GM21825 (cell line): Measurements from ENCODE around the gene MPZL2.

Experiments used
- ATAC-seq: cut with Tn5 transposase; IDR thresholded peaks from one replicate; pipeline ENCODE4 v1.9.1; 2021; ENCODE audit warnings: mild to moderate bottlenecking, moderate library complexity; ENCODE audit not compliant: unreplicated experiment

The MPZL2 gene

GRCh38 chr11:118243993-118244762 lies 19.9 kb downstream of the MPZL2 start:
- no peak for ATAC-seq

DNA sequence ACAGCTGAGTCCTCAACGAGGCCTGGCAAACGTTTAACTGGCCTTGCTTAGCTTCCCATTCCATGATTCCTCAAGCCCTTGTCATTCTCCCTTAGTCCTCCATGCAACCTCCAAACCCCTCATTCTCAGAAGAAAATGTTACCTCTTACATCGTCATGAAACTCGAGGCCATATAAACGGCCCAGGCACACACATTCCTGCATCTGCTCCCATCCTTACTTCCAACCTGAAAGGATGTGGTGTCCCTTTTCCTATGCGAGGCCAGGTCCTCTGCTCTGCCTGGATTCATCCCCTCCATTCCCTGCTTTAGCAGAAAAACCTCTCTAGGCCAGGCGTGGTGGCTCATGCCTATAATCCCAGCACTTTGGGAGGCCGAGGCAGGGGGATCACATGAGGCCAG lies 20.9 kb downstream of the MPZL2 start:
- ATAC-seq, result no peak

- ATAC-seq, result no peak
Measured at GRCh38 chr11:118241764-118242098, 22.4 kb downstream of the MPZL2 start.

DNA sequence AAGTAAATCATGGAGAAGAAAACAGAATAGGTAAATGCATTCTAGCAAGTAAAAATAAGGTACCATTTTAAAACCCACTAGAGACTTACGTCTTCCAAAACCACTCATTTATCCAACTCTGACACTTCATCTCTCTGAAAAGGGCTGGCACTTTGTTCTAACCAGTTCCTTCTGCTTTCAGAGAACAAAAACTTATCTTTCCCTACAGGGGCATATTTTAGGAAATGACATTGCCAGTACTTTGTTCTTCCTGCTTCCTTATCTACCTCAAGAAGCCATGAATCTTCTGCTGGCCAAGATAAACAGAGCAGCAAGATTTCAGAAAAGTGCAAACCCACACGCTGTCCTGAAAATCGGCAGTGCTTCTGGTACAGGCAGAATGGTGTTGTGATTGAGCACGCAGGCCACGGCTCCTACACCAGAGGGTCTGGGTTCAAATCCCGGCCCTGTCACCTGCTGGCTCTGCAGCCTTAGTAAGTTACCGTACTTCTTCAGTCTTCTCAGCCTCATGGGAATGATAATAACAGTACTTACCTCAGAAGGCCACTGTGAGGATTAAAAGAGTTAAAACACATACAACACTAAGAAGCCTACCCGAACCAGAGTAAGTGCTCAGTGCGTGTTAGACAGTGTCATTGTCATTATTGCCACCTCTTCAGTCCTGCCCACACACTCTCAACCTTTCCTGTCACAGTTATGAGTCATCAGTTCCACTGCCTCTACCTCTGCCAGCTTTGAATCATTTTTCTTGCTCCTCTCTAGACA lies 22.9 kb downstream of the MPZL2 start:
- peak; percentile 78 for ATAC-seq

DNA sequence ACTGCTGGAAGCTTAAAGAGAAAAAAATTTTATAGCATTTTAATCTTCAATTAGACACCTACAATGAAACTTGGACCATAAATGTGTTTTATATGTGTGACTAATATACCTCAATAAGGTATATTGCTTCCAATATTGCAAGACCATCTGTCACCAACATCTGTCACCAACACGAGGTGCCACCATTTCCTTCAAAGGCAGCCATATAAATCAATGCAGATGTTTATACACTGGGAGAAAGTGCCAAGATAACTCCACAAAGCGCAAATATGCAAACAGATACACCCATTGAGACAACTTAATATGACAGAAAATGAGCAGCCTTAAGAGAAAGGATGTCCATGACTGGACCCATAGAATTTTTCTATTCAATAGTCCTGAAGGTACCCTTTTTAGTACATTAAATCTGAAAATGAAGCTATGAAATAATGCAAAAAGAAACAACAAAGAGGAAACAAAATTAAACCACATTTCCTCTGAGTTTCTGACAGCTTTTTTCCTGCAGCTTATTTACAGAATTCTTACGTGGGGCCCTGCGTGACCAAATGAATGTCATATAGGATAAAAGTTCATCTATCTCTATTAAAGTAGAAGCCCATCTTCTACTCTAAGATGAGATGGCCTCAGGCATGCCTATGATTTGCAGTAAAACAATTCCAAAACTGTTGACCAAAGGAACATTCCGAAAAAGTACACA lies 24.4 kb downstream of the MPZL2 start:
- ATAC-seq, result no peak

DNA sequence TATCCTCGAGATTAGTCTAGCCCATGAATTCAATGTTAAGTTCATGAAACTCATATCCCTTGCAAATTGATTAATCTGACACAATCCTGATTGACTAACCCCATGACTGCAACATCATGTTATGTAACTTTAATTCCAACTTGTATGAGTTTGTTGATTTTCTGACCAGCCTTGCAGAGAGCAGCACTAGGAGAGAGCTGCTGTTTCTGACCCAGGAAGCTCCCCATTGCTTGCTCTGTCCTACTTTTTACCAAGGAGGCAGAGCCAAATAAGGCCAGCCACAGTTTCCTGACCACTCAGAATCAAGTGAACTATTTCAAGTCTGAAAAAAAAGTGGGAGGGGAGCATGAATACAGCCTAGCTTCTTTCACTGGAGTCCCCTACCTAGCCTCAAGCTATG lies 25.2 kb downstream of the MPZL2 start:
- no peak for ATAC-seq

- ATAC-seq, result no peak
Measured at GRCh38 chr11:118238421-118238820, 25.7 kb downstream of the MPZL2 start.

GRCh38 chr11:118236170-118236569 lies 27.9 kb downstream of the MPZL2 start:
- no peak for ATAC-seq

DNA sequence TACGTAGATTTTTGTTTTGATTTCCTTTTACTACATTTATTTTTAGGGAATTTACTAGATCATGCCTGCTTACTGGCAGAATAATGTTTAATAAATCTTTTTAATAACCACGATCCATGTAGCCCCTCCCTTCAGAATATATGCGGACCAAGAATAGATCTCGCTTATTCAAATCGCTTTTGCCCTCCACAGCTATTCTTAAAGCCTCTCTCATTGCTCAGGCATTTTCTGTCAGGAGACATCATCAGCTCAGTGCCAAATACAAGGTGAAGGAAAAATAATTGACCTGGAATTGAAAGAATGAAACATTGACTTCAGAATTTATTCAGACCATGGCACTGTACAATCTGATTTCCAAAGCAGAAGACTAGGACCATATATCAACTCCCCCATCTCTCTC lies 29.3 kb downstream of the MPZL2 start:
- no peak for ATAC-seq

- no peak for ATAC-seq
Measured at GRCh38 chr11:118233850-118234249, 30.2 kb downstream of the MPZL2 start.

DNA sequence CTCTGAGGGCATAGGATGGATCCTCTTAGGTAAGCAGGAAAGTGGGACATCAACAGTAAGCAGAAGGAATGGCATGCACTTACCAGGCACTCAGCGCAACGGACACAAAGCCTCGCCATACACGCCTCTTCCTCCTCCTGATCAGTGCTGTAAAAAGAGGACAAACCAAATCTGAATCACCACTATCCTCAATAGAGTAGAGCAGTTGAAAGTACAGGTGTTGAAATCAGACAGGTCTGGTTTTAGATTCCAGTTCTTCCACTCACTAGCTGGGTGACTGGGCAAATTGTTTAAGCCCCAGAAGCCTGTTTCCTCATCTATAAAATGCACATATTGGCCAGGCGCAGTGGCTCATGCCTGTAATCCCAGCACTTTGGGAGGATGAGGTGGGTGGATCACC lies 30.7 kb downstream of the MPZL2 start:
- no peak for ATAC-seq

GRCh38 chr11:118232659-118233058 lies 31.4 kb downstream of the MPZL2 start:
- no peak for ATAC-seq

GRCh38 chr11:118231461-118231860 lies 32.6 kb downstream of the MPZL2 start:
- ATAC-seq, result no peak

GRCh38 chr11:118230088-118230487 lies 34.0 kb downstream of the MPZL2 start:
- no peak for ATAC-seq

DNA sequence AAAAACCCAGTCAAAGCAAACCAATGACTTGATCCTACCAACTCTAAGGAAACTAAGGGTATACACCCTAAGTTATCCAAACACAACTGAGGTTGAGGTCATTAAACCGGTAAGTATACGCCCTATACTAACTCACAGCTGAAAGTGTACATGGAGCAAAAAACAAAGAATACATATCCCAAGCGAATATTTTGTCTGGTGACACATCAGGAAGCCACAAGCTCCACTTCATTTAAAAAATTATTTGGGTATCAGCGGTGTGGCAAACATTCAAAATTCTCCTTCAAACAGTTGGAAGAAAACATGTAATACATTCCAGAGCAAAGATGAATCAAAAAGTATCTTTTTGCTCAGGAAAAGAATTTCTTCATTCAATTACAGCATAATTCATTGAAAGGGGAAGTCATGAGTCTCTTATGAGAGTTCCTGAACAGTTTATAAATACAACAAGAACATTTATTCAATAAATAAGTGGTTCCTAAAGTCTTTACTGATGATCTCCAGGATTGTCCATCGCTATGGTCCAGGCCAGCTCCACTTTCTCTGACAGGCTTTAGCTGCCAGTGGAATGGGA lies 34.7 kb downstream of the MPZL2 start:
- ATAC-seq, result no peak

GRCh38 chr11:118227865-118228785 lies 36.0 kb downstream of the MPZL2 start:
- ATAC-seq, result peak; percentile 61

DNA sequence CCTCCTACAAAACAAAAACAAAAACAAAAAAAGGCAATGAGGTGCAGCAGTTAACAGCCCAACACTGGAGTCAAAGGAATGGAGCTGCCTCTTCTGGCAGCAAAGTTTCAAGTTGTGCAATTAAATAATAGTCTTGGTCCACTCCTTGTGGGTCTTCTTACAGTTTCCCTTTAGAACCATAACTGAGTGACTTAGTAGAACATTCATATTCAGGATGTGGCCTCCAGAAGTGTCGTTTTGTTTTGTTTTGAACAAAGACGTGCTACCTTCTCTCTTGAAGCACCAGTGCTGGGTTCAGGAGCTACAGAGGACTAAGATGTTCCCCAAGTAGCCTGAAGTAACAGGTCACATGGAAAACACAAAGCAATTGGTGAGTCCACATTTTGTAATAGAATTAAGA lies 37.3 kb downstream of the MPZL2 start:
- ATAC-seq, result no peak

DNA sequence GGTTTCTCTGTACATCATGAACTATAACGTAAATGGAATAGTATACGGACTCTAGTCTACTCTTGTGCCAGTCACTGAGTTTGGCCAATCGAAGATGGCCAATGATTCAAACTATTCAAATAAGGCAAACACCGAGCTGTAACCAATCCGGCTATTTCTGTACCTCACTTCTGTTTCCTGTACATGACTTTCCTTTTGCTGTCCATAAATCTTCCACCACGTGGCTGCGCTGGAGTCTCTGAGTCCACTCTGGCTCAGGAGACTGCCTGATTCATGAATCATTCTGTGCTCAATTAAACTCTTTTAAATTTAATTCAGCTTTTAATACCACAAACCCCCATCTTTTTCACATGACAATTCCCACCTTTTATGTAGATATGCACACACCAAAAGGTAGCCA lies 37.8 kb downstream of the MPZL2 start:
- ATAC-seq, result no peak

- ATAC-seq, result no peak
Measured at GRCh38 chr11:118224511-118225188, 39.4 kb downstream of the MPZL2 start, which contains the start of gene JAML. JAML (minus strand) TSS chr11:118225011; CDS start chr11:118214866, 10,145 bp downstream.

DNA sequence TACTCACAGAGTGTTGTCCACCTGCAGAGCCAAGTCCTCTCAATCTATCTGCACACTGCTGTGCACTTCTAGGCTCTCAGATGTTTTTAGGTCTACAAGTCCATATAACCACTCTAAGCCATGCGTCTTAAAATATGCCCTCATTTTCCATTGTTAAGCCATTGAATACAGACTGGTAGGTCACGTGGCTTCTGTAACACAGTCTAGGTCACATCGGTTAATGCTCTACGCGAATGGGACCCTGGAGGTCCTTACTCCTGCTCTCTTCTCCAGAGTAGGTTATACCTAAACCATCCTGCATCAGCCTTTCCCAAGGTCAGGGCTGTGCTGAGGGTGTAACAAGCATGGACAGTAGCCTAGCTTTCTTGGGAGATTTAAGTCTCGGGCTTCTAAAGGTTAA lies 40.1 kb downstream of the MPZL2 start:
- ATAC-seq, result no peak
